ENCODE measurements around the gene CWC27.
A peak's percentile ranks its signal among the peaks of the same experiment; 100 is the strongest.
"Not testable (repeated sequence)": the region's sequence is repeated elsewhere in the genome, so short reads cannot be mapped to it uniquely, and the experiment has no call there.

The CWC27 gene

DNA sequence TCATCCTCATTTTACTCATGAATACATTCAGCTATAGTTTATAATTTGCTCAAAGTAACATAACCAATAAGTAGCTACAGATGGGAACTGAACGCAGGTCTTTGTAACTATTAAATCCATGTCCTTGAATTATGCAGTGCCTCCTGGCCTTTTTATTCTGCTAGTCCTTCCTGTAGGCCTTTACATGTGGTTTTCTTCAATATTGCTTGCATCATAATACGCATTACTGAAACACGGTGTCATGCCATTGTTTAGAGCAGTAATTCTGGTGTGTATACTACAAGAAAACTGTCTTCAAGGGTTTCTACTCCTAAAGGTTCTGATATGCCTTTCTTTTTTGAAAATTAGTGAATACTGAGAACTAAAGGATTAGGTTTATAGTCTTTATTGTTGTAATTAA is 20.7 kb downstream of the CWC27 start:
- no peak for DNase-seq

DNA sequence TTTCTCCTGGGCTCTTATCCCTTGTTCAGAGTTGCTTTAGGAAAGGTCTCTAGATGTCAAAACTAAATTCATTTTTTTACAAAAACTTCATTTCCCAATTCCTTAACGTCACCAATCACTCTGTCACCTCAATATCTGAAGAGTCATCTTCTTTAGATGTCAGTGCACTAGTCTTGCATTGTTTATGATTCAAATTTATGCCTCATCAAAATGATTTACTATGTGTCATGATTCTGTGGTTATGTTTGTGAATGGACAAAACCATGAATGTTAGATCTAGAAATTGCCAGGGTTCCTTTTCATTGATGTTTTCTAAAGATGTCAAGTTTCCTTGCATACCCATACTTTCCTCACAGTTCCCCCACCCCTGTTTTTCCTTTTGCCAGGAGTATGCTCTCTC is 21.5 kb downstream of the CWC27 start:
- peak in 1 of 5 experiments; percentile 35 for DNase-seq

DNA sequence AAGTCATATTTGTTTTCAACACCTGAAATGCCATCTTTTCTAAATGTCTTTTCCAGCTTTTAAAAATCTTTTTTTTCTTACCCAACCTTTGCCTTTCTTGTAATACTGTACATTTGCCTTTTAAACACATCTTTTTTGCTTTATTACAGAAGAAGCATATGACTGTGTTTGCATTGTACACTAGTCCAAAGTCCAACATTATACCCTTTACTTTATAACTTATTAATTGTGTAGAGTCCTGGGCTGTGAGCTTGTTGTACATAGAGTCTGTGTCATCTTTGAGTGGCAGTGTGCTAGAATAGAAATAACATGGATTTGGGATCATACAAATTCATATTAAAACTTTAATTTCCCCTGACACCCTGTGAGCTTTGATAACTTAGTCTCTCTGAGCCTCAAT is 23.7 kb downstream of the CWC27 start:
- no peak for DNase-seq

DNA sequence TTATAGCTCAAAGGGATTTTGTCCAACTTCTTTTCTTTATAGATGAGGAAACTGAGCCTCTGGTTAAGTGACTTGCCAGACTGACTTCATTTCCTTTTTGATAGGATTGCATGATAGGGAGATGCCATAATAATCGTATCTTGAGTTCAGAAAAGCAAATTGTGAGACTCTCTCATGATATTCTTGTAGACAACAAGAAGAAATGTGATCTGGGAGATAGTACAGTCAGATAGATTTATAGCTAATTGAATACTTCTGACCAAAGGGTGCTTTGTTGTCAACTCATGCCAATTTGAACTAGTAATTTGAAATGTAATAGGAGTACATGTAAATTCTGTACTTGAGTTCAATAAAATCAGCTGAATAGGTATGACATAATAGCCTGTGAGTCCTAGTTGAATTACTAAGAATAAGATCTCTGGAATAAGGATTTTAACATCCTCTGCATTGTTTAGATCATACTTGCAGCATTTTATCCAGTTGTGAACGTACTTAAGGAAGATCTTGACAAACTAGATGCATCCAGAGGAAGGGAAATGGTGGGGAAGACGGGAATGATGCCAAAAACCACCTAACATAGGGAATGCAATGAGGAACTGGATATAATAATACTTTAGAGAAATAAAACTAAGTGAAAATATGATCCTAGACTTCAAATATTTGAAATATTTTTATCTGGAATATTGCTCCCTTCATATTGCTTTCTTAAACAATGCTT is 25.5 kb downstream of the CWC27 start:
- DNase-seq, result no peak

DNA sequence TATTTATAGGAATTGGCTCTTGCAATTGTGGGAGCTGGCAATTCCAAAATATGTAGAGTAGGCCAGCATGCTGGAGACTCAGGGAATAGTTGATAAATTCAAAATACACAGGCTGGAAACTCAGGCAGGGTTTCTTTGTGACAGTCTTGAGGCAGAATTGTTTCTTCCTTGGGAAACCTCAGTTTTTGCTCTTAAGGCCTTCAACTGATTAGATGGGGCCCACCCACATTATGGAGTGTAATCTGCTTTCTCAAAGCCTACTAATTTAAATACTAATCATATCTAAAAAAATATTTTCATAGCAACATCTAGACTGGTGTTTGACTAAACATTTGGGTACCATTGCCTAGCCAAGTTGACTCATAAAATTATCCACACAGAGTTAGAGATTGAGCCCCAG is 27.6 kb downstream of the CWC27 start:
- no peak for DNase-seq

DNA sequence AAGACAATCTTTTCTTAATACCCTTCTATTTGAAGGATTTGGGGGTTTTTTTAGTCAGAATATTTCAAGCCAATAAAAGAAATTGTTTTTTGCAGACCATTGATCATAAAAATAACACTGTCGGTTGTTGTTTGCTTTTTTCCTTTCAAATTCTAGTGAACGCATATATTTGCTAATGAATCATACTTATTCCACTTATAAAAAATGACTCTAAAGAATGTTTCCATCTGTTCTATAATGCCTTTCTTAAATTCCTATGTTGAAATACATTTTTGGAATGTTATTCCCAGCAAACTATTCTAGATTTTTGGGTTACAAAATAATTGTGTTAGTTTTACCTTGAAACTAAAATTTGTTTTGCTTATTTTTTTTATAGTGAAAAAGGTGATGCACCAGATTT is 32.2 kb downstream of the CWC27 start:
- no peak for DNase-seq

DNA sequence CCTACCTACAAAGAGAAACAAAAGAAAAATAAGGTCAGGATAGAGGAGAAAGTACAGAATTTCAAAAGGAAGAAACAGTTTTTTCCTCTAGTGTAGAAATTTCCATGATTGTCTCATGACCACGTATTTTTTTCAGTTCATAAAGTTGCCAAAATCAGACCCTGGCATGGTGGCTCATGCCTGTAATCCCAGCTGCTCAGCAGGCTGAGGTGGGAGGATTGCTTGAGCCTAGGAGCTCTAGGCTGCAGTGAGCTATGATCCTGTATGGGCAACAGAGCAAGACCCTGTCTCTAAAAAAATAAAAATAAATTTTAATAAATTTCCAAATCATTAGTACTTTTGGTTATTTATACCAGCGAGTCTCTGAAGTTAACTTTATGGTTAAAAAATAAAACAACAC is 37.8 kb downstream of the CWC27 start:
- DNase-seq, result no peak

DNA sequence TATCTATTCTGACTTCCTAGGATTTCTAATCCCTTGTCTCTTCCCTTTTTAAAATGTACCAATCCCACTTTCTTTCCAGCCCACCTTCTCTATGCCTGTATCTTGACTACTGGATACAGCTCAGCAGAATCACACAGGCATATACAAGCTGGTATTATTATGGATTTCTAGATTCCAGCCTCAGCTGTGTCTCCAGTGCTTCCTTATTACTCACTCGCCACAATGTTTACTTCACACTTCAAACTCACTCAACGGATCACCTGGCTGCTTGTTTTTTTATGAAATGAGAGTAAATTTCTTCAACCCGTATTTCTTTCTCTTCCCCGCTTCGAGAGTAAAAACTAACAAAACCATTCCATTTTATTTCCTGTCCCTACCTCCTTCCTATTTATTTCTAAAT is 38.8 kb downstream of the CWC27 start:
- no peak for DNase-seq

GRCh38 chr5:64811050-64811640 is 42.4 kb downstream of the CWC27 start:
- DNase-seq, result peak in 2 of 5 experiments; percentile 4 to 65

DNA sequence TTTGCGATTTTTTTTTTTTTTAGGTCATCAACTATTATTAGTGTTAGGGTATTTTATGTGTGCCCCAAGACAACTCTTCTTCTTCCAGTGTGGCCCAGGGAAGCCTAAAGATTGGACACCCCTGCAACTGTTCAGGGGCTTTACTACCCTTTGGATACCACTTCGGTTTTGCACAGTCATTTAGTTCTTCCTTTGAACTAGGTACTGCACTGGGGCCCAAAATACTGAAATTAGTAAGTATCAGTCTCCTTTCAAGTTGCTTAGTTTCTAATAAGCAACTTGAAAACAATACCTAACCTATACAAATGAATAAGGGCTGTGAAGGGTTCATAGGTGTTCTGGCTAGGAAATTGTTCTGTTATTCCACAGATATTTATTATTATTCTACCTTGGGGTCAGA is 45.3 kb downstream of the CWC27 start:
- DNase-seq, result peak in 1 of 5 experiments; percentile 70

DNA sequence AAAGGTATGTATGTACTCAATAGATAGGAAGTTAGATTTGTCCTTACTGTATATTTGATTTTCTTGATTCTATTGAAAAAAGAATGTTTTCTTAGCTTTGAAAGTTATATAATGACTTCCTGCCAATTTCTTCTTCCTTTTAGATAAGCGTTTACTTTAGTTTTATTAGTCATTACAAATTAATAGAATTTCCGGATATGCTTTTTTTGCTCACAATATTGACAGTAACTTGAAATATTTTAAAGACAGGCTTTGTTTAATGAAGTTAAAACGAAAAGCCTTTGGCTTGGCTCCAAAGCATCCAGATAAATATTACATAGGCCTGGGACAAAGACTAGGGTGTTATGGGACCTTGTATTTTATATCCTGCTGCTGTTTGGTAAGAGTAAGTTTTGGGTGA is 49.5 kb downstream of the CWC27 start:
- DNase-seq, result no peak

GRCh38 chr5:64819345-64819744 is 50.6 kb downstream of the CWC27 start:
- DNase-seq, result not testable (repeated sequence)

DNA sequence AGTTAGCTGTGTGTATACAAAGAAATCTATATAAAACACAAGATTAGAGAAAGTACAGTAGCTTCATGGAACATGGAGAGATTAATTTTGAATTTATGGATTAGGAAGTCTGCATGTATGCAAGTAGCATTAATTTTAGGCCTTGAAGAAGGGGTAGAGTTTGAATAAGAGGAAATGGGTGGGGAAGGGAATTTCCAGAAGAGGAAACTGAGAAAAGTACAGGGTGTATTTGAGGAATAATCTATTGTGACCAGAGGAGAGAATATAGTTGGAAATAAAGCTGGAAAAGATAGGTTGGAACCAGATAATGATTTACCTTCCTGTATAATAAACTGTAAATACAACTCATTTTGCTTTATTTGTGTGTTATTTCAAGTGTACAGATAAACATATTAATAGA is 53.6 kb downstream of the CWC27 start:
- DNase-seq, result no peak

DNA sequence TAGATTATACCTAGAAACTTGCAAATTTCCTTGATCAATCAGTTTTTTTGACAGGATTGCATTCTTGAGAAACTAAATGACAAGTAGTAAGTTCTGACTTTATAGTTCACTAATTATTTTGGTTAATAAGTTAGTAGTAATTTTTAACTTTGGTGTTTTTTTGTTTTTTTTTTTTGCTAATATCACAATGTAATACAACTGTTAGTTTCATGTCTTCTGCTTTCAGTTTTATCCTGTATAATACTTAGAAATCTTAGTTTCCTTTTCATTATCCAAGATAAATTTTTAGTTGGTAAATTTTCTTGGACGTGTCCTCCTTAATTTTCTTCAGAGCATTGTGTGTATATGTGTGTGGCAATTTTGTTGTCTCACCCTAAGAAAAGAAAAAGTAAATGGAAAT is 57.8 kb downstream of the CWC27 start:
- DNase-seq, result no peak

DNA sequence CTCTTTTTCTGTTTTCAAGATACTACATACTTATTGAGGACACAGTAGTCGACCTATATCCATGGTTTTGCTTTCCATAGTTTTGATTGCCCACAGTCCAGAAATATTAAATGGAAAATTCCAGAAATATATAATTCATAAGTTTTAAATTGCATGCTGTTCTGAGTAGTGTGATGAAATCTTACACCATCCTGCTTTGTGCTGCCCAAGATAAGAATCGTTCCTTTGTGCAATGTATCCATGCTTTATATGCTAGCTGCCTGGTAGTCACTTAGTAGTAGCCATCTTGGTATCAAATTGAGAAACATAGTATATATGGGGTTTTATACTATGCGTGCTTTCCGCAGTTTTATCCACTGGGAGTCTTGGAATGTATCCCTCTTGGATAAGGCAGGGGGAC is 59.0 kb downstream of the CWC27 start:
- DNase-seq, result no peak

DNA sequence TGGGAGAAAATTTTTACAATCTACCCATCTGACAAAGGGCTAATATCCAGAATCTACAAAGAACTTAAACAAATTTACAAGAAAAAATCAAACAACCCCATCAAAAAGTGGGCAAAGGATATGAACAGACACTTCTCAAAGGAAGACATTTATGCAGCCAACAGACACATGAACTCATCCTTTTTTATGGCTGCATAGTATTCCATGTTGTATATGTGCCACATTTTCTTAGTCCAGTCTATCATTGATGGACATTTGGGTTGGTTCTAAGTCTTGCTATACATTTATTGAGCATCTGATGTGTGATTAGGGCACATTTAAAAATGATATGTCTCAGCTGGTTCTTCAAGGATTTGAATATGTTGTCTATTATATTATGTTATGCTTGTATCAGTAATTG is 61.9 kb downstream of the CWC27 start:
- not testable (repeated sequence) for DNase-seq

DNA sequence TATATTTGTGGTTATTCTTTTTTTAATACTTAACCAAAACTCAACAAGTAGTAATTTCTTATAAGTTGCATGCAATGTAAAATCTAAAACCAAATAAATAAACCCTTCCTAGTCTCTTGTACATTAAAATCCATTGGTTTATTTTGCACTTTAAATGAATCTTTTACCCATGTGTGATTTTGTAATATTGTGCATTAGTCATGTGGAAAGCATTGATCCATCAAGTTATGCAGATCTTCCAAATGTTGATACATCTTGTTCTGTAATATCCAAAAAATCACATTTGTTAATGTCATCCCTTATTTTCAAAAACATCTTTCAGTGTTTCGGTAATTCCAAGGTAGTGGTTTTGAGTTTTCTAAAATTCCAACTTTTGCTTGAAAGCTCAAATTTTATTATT is 63.3 kb downstream of the CWC27 start:
- DNase-seq, result no peak

DNA sequence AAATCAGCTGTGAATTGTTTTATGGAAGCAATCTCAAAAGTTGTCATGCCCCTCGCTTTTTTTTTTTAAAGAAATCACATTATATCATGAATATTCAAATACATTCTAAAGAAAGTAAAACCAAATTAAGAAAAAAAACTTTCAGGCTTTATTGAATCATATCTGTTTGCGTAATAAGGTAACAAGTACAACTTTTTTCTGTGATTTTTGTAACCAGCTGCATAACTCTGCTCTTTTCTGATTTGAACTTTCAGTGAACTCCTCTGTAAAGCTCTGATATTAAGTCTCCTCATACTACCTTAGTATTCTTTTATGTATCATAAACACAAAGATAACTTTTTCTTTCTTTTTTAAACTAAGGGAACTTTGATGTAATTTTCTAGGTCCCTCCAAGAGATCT is 65.3 kb downstream of the CWC27 start:
- DNase-seq, result no peak

- DNase-seq, result no peak
Observed at GRCh38 chr5:64834611-64835010, 65.9 kb downstream of the CWC27 start.

GRCh38 chr5:64835266-64835665 is 66.5 kb downstream of the CWC27 start:
- no peak for DNase-seq

DNA sequence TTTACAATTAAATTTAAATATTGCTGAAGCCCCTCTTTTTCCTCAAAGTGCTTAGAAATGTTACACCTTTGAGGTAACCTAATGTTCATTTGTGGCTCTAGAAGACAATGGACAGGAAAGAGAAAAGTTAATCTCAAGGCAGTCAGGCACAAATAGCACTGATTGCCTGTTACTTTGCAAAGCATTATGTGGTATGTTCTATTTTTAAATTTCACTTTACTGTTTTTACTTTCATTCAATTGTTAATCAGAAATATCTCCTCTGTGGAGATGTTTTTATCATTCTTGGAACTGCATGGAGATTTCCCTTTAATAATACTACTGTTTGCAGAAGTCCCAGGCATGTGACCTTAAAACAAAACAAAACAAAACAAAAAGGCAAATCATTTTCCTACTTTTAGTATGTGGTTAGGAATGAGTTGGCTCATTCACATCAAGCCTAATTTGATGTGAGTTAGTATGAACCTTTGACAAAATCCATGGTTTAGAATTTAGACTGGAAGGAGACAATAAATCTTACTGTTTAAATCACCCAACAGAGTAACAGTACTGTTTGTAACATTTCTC is 67.5 kb downstream of the CWC27 start:
- no peak for DNase-seq

- no peak for DNase-seq
Observed at GRCh38 chr5:64836786-64837185, 68.1 kb downstream of the CWC27 start.

DNA sequence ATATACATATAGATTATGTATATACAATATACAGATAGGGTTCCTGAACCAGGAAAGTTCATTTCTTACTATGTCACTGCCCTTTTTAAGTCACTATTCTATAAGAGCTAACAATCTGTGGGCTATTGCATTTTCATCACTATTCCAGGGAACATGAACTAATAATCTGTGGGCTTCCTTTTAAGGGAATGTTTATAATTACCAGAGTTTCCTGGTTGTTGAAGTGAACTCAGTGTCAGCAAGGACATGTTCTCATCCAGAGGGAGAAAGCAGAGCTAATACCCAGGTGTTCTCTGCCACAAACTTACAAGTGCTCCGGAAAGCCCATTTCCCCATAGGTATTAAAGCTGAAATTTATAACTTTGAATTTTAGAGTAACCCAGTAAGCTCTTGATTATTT is 69.6 kb downstream of the CWC27 start:
- DNase-seq, result no peak

DNA sequence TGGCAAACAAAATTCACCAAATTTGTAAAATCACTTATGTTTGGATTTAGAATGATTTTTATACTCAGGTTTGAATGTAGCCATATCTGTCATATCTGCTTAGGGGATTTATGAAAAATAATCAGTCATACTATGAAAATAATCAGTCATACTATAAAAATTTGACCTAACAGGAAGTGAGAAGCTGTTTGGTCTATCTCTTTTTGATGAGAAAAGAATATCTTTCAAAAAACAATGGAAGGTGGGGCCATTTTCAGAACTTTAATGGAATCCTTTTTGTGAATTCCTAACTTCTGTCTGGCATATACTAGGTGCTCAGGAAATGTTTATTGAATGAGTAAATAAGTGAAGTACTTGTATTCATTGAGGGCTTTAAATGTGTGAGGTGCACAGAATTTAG is 70.1 kb downstream of the CWC27 start:
- DNase-seq, result no peak

GRCh38 chr5:64839936-64840335 is 71.2 kb downstream of the CWC27 start:
- DNase-seq, result no peak
